Effector memory CD4-positive, alpha-beta T cell (primary cell): ENCODE data around the gene PRSS57.

Experiments used
- DNase-seq, 3 donors: peaks; one replicate each; pipeline ENCODE4 v3.0.0-alpha.2; 2020
- H3K27ac ChIP-seq: 2 replicates; pipeline ENCODE4 v1.7.0; 2013; ENCODE audit warnings: mild to moderate bottlenecking, low read length, moderate library complexity; ENCODE audit not compliant: insufficient read depth, poor library complexity, severe bottlenecking
- H3K27me3 ChIP-seq: replicated peaks from 2 replicates; pipeline ENCODE4 v1.7.0; 2013; ENCODE audit warnings: mild to moderate bottlenecking, low read length; ENCODE audit not compliant: insufficient read depth, control insufficient read depth, poor library complexity, severe bottlenecking
- H3K36me3 ChIP-seq: 2 replicates; pipeline ENCODE4 v1.7.0; 2013; ENCODE audit warnings: mild to moderate bottlenecking, low read length, moderate library complexity; ENCODE audit not compliant: control insufficient read depth, insufficient read depth
- H3K4me1 ChIP-seq: 2 replicates; pipeline ENCODE4 v1.7.0; 2013; ENCODE audit warnings: low read length, mild to moderate bottlenecking; ENCODE audit not compliant: control insufficient read depth, insufficient read depth, poor library complexity, severe bottlenecking
- H3K4me3 ChIP-seq: 2 replicates; pipeline ENCODE4 v1.7.0; 2013; ENCODE audit warnings: low read length, low read depth, mild to moderate bottlenecking; ENCODE audit not compliant: insufficient read depth, poor library complexity, severe bottlenecking
- H3K9me3 ChIP-seq: 2 replicates; pipeline ENCODE4 v1.7.0; 2013; ENCODE audit warnings: mild to moderate bottlenecking, low read length, moderate library complexity; ENCODE audit not compliant: control insufficient read depth

PRSS57 gene

GRCh38 chr19:651991-652390 lies 43.3 kb downstream of the PRSS57 start:
- H3K36me3 ChIP-seq, result peaks cover 82% of the 10 kb centered on the region

GRCh38 chr19:651114-651818 lies 44.0 kb downstream of the PRSS57 start:
- peaks cover 88% of the 10 kb centered on the region for H3K36me3 ChIP-seq
- H3K9me3 ChIP-seq, result no peaks in the 10 kb centered on the region
- no peak for DNase-seq
- H3K27ac ChIP-seq, result no peak overlapping the region
- H3K4me1 ChIP-seq, result peaks cover 20% of the 10 kb centered on the region
- no peak overlapping the region for H3K4me3 ChIP-seq
- no peaks in the 10 kb centered on the region for H3K27me3 ChIP-seq

More at GRCh38 chr19:651991-652390, 43.3 kb downstream of the PRSS57 start:
- H3K27me3 ChIP-seq, result no peaks in the 10 kb centered on the region
- peaks cover 26% of the 10 kb centered on the region for H3K4me1 ChIP-seq
- no peak overlapping the region for H3K27ac ChIP-seq
- no peak overlapping the region for H3K4me3 ChIP-seq
- no peaks in the 10 kb centered on the region for H3K9me3 ChIP-seq
- DNase-seq, result no peak

- H3K36me3 ChIP-seq, result peaks cover 83% of the 10 kb centered on the region
These were observed 45.1 kb downstream of the PRSS57 start for GRCh38 chr19:650121-650520.

GRCh38 chr19:648904-649801 lies 46.1 kb downstream of the PRSS57 start:
- Histone ChIP-seq H3K4me3 (no peak overlapping the region), H3K27ac (no peak overlapping the region), H3K9me3 (no peaks in the 10 kb centered on the region), H3K4me1 (peaks cover 8% of the 10 kb centered on the region), H3K36me3 (peaks cover 78% of the 10 kb centered on the region), H3K27me3 (no peaks in the 10 kb centered on the region)
- DNase-seq, result no peak

More at GRCh38 chr19:650121-650520, 45.1 kb downstream of the PRSS57 start:
- Histone ChIP-seq H3K27me3 (no peaks in the 10 kb centered on the region), H3K4me1 (peaks cover 11% of the 10 kb centered on the region), H3K4me3 (no peak overlapping the region), H3K9me3 (no peaks in the 10 kb centered on the region), H3K27ac (no peak overlapping the region)
- DNase-seq, result no peak

- Histone ChIP-seq H3K4me3 (no peak overlapping the region), H3K36me3 (peaks cover 70% of the 10 kb centered on the region)
- DNase-seq, result no peak
These were observed 46.9 kb downstream of the PRSS57 start for GRCh38 chr19:648305-648704.

GRCh38 chr19:647566-648284 lies 47.5 kb downstream of the PRSS57 start:
- no peaks in the 10 kb centered on the region for H3K9me3 ChIP-seq
- H3K36me3 ChIP-seq, result peaks cover 64% of the 10 kb centered on the region
- H3K4me3 ChIP-seq, result no peak overlapping the region
- no peaks in the 10 kb centered on the region for H3K4me1 ChIP-seq
- no peaks in the 10 kb centered on the region for H3K27me3 ChIP-seq
- no peak for DNase-seq
- no peak overlapping the region for H3K27ac ChIP-seq

More at GRCh38 chr19:648305-648704, 46.9 kb downstream of the PRSS57 start:
- Histone ChIP-seq H3K4me1 (peaks cover 3% of the 10 kb centered on the region), H3K27me3 (no peaks in the 10 kb centered on the region), H3K9me3 (no peaks in the 10 kb centered on the region), H3K27ac (no peak overlapping the region)

GRCh38 chr19:646779-647565 lies 48.3 kb downstream of the PRSS57 start:
- no peak for DNase-seq
- Histone ChIP-seq H3K9me3 (no peaks in the 10 kb centered on the region), H3K27me3 (no peaks in the 10 kb centered on the region), H3K27ac (no peak overlapping the region), H3K4me1 (no peaks in the 10 kb centered on the region), H3K4me3 (no peak overlapping the region), H3K36me3 (peaks cover 57% of the 10 kb centered on the region)

GRCh38 chr19:645912-646778 lies 49.1 kb downstream of the PRSS57 start:
- peaks cover 48% of the 10 kb centered on the region for H3K36me3 ChIP-seq
- H3K9me3 ChIP-seq, result no peaks in the 10 kb centered on the region
- H3K4me3 ChIP-seq, result no peak overlapping the region
- H3K27me3 ChIP-seq, result no peaks in the 10 kb centered on the region
- no peak overlapping the region for H3K27ac ChIP-seq
- no peaks in the 10 kb centered on the region for H3K4me1 ChIP-seq
- DNase-seq, result no peak

- Histone ChIP-seq H3K9me3 (no peaks in the 10 kb centered on the region), H3K4me1 (no peaks in the 10 kb centered on the region), H3K36me3 (peaks cover 37% of the 10 kb centered on the region), H3K4me3 (no peak overlapping the region), H3K27me3 (no peaks in the 10 kb centered on the region), H3K27ac (no peak overlapping the region)
- no peak for DNase-seq
These were observed 50.5 kb downstream of the PRSS57 start for GRCh38 chr19:644789-645188.
